Astrocyte (in vitro differentiated cells and primary cell): ENCODE results near the gene ALPP. TPM values are rescaled to one million over a fixed set of nuclear protein-coding genes. Genes with fewer than 3 reads are reported as not detected.
A peak's percentile ranks its signal among the peaks of the same experiment; 100 is the strongest.
"Not testable (repeated sequence)": the region's sequence is repeated elsewhere in the genome, so short reads cannot be mapped to it uniquely, and the experiment has no call there.

Source experiments
- DNase-seq: peaks from one replicate; pipeline ENCODE4 v3.0.0-alpha.2; 2010; ENCODE audit warnings: low read depth
- FAIRE-seq: peaks from 2 replicates; lab custom pipeline; 2011; peaks lifted over from hg19 to GRCh38; lab: Jason Lieb, UNC
- H2AFZ ChIP-seq: 2 replicates; pipeline ENCODE4 v1.6.0; 2012; ENCODE audit warnings: low read depth, low read length, inconsistent platforms
- H3K27ac ChIP-seq: 2 replicates; pipeline ENCODE4 v1.5.1; 2011; ENCODE audit warnings: low read depth, low read length, inconsistent platforms
- H3K27me3 ChIP-seq: 2 replicates; pipeline ENCODE4 v1.6.0; 2011; ENCODE audit warnings: low read length, inconsistent platforms; ENCODE audit not compliant: insufficient read depth
- H3K36me3 ChIP-seq: 2 replicates; pipeline ENCODE4 v1.5.1; 2011; ENCODE audit warnings: low read length, inconsistent platforms; ENCODE audit not compliant: insufficient read depth
- H3K4me1 ChIP-seq: 2 replicates; pipeline ENCODE4 v1.5.1; 2011; ENCODE audit warnings: low read length, inconsistent platforms; ENCODE audit not compliant: insufficient read depth
- H3K4me2 ChIP-seq: 2 replicates; pipeline ENCODE4 v1.6.0; 2012; ENCODE audit warnings: low read length, inconsistent platforms
- H3K4me3 ChIP-seq: 2 replicates; pipeline ENCODE4 v1.5.1; 2011; ENCODE audit warnings: low read depth, mild to moderate bottlenecking, low read length, inconsistent platforms; ENCODE audit not compliant: insufficient read depth
- H3K79me2 ChIP-seq: 2 replicates; pipeline ENCODE4 v1.6.0; 2012; ENCODE audit warnings: mild to moderate bottlenecking, low read length, inconsistent platforms; ENCODE audit not compliant: insufficient read depth
- H3K9ac ChIP-seq: 2 replicates; pipeline ENCODE4 v1.6.0; 2012; ENCODE audit warnings: mild to moderate bottlenecking, low read length, inconsistent platforms
- H3K9me3 ChIP-seq: 2 replicates; pipeline ENCODE4 v1.5.1; 2012; ENCODE audit warnings: low read depth, mild to moderate bottlenecking, low read length, inconsistent platforms; ENCODE audit not compliant: insufficient read depth
- H4K20me1 ChIP-seq: 2 replicates; pipeline ENCODE4 v1.6.0; 2012; ENCODE audit warnings: low read length, inconsistent platforms; ENCODE audit not compliant: insufficient read depth
- H3K27ac Mint-ChIP-seq: one replicate; pipeline ENCODE4 v1.8.0; 2021; ENCODE audit warnings: mild to moderate bottlenecking, mixed read lengths; ENCODE audit not compliant: unreplicated experiment
- H3K27me3 Mint-ChIP-seq: one replicate; pipeline ENCODE4 v1.8.0; 2021; ENCODE audit warnings: low read depth, mixed read lengths; ENCODE audit not compliant: unreplicated experiment
- H3K36me3 Mint-ChIP-seq: one replicate; pipeline ENCODE4 v1.8.0; 2021; ENCODE audit warnings: low read depth, mixed read lengths; ENCODE audit not compliant: unreplicated experiment
- H3K4me1 Mint-ChIP-seq: one replicate; pipeline ENCODE4 v1.8.0; 2021; ENCODE audit warnings: low read depth, mixed read lengths; ENCODE audit not compliant: unreplicated experiment
- H3K4me3 Mint-ChIP-seq: one replicate; pipeline ENCODE4 v1.8.0; 2021; ENCODE audit warnings: mild to moderate bottlenecking, moderate library complexity, mixed read lengths; ENCODE audit not compliant: unreplicated experiment
- H3K9me3 Mint-ChIP-seq: one replicate; pipeline ENCODE4 v1.8.0; 2021; ENCODE audit warnings: mild to moderate bottlenecking, mixed read lengths; ENCODE audit not compliant: unreplicated experiment
- EZH2 ChIP-seq: IDR thresholded peaks from 2 replicates; pipeline ENCODE4 v1.6.1; 2012; ENCODE audit warnings: mild to moderate bottlenecking, low read length, inconsistent platforms; ENCODE audit not compliant: insufficient read depth
- total RNA-seq: library from RNA; stranded (reverse); gene quantifications from 2 replicates; pipeline ENCODE4 v1.2.1, GENCODE V29; 2021
- TF ChIP-seq, protein P1 (sequence below): IDR thresholded peaks from 2 replicates; pipeline ENCODE4 v1.5.1; 2011; ENCODE audit warnings: low read depth, mild to moderate bottlenecking, inconsistent platforms, low read length, moderate library complexity; ENCODE audit not compliant: insufficient read depth

The ALPP gene
- total RNA-seq, 1 donor from 2014 or later: 0.32 TPM

DNA sequence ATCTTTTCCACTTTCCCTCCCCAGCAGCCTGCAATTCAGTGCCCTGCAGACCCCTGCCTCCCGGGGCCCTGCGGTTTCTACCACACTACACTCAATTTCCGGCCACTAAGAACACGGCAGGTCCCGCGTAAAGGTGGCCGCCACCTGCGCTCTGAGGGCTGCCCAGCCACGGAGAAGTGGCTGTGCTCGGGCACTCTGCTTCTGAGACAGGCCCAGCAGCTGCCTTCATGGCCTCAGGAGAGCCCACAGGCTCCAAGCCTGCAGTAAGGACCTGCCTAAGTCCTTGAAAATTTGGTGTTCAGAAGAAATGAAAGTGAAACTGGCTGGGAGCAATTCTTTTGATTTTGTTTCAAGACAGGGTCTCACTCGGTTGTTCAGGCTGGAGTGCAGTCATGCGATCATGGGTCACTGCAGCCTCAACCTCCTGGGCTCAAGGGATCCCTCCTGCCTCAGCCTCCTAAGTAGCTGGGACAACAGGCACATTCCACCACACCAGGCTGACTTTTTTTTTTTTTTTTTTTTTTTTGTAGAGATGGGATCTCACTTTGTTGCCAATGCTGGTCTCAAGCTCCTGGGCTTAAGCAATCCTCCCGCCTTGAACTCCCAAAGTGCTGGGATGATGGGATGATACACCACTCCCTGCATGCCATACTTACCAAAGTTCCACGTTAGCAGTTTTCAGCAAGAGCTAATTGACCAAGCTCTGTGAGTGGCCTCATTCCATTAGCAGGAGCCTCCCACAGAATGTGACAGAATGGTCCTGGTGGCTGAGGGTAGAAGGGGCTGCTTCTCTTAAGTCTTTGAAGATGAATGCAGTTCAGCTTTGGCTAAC is 14.6 kb upstream of the ALPP start:
- DNase-seq: no peak
- peak overlapping the region; percentile 72 for H3K27ac Mint-ChIP-seq
- no peak overlapping the region for H2AFZ ChIP-seq
- peaks cover 11% of the 10 kb centered on the region for H3K4me1 Mint-ChIP-seq
- no peak overlapping the region for H3K4me3 ChIP-seq
- no peak overlapping the region for H3K27ac ChIP-seq
- H3K27me3 Mint-ChIP-seq: peaks cover 4% of the 10 kb centered on the region
- no peaks in the 10 kb centered on the region for H3K36me3 ChIP-seq
- no peak overlapping the region for H3K9ac ChIP-seq
- no peak for FAIRE-seq
- no peak for TF ChIP-seq EZH2
- TF ChIP-seq, protein P1, sequence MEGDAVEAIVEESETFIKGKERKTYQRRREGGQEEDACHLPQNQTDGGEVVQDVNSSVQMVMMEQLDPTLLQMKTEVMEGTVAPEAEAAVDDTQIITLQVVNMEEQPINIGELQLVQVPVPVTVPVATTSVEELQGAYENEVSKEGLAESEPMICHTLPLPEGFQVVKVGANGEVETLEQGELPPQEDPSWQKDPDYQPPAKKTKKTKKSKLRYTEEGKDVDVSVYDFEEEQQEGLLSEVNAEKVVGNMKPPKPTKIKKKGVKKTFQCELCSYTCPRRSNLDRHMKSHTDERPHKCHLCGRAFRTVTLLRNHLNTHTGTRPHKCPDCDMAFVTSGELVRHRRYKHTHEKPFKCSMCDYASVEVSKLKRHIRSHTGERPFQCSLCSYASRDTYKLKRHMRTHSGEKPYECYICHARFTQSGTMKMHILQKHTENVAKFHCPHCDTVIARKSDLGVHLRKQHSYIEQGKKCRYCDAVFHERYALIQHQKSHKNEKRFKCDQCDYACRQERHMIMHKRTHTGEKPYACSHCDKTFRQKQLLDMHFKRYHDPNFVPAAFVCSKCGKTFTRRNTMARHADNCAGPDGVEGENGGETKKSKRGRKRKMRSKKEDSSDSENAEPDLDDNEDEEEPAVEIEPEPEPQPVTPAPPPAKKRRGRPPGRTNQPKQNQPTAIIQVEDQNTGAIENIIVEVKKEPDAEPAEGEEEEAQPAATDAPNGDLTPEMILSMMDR: no peak
- H3K4me1 ChIP-seq: peaks cover 5% of the 10 kb centered on the region
- no peaks in the 10 kb centered on the region for H4K20me1 ChIP-seq
- H3K79me2 ChIP-seq: no peaks in the 10 kb centered on the region
- H3K9me3 Mint-ChIP-seq: peaks cover 3% of the 10 kb centered on the region
- H3K27me3 ChIP-seq: no peaks in the 10 kb centered on the region
- H3K4me3 Mint-ChIP-seq: no peak overlapping the region
- no peak overlapping the region for H3K4me2 ChIP-seq
- H3K9me3 ChIP-seq: no peaks in the 10 kb centered on the region
- no peaks in the 10 kb centered on the region for H3K36me3 Mint-ChIP-seq

DNA sequence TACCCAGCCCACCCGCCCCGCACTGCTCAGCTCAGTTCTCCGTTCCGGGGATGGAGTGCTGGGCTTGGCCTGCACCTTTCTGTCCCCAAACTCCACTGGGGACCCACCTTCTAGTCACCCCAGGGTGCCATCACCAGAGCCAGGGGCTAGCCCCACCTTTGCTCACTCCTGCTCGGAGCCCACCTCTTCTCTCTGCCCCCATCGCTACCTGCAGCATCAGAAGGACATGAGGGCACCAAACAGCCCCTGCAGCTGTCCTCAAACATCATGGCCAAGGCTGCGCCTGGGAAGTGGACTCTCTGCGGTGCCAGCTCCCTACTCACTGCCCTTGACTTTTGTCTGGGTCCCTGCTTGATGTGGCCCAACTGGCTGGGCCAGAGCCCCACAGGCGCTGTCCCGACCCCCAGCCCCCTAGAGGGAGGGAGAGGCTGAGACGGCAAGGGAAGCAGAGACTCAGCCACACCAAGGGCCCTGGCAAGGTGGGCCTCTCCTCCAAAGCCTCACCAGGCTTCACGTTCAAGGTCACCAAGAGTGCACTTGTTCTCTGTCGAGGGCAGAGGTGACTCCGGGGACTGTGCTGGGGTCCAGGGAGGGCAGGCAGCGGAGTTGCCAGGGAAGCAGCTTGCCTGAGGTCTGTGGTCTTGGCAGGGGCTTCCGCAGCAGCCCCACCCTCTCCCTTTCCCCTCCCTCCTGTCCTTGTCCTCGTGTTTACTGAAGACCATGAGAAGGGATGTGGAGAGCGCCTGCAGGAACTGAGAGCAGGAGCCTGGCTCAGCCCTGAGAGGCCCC is 13.6 kb upstream of the ALPP start:
- not testable (repeated sequence) for H3K36me3 ChIP-seq, H3K27ac ChIP-seq, H3K4me3 ChIP-seq, H4K20me1 ChIP-seq, DNase-seq, H3K9me3 ChIP-seq, H3K9me3 Mint-ChIP-seq, H3K79me2 ChIP-seq, H3K9ac ChIP-seq, H3K4me2 ChIP-seq, H3K27ac Mint-ChIP-seq, H2AFZ ChIP-seq, H3K4me1 ChIP-seq, H3K27me3 Mint-ChIP-seq, H3K36me3 Mint-ChIP-seq, FAIRE-seq, H3K27me3 ChIP-seq
- Mint-ChIP-seq H3K4me3 (peak overlapping the region; percentile 54), H3K4me1 (peaks cover 11% of the 10 kb centered on the region)

DNA sequence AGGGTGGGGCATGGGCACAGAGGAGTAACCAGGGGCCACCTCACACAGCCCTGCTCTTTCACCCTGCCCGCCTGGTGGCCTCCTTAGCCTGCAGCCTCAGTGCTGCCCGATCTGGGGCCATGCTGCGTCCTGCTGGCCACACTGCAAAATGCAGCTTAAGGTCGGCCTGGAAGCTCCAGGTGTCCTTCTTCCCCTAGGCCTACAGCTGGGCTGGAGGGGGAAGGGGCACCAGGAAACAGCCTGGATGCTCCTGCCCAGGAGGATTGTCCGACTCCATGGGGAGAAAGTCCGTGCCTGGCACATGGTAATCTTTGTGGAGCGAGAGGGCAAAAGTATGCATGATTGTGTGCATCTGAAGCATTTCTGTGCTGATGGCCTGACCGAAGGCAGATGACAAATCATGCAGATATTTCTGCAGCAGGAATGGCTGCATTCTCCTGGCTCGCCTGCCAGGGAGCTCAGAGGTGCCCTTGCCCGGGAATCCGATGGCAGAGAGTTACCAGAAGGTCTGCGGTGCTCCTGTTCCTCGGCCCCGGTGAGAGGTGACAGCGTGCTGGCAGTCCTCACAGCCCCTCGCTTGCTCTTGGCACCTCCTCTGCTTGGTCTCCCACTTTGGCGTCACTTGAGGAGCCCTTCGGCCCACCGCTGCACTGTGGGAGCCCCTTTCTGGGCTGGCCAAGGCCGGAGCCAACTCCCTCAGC is 12.8 kb upstream of the ALPP start:
- H3K9ac ChIP-seq: no peak overlapping the region
- H3K4me3 Mint-ChIP-seq: no peak overlapping the region
- H3K27ac Mint-ChIP-seq: no peak overlapping the region
- DNase-seq (peak; percentile 42), FAIRE-seq (no peak)
- no peak overlapping the region for H3K4me2 ChIP-seq
- H4K20me1 ChIP-seq: no peaks in the 10 kb centered on the region
- peaks cover 5% of the 10 kb centered on the region for H3K27me3 Mint-ChIP-seq
- no peaks in the 10 kb centered on the region for H3K79me2 ChIP-seq
- no peak overlapping the region for H3K4me3 ChIP-seq
- TF ChIP-seq, protein P1: peak; percentile 26
- no peak for TF ChIP-seq EZH2
- H3K27me3 ChIP-seq: peaks cover 3% of the 10 kb centered on the region
- H3K9me3 ChIP-seq: no peaks in the 10 kb centered on the region
- no peak overlapping the region for H3K27ac ChIP-seq
- H3K36me3 ChIP-seq: no peaks in the 10 kb centered on the region
- H2AFZ ChIP-seq: no peak overlapping the region
- peaks cover 11% of the 10 kb centered on the region for H3K4me1 Mint-ChIP-seq
- no peaks in the 10 kb centered on the region for H3K36me3 Mint-ChIP-seq
- H3K4me1 ChIP-seq: peaks cover 5% of the 10 kb centered on the region
- H3K9me3 Mint-ChIP-seq: peaks cover 3% of the 10 kb centered on the region

DNA sequence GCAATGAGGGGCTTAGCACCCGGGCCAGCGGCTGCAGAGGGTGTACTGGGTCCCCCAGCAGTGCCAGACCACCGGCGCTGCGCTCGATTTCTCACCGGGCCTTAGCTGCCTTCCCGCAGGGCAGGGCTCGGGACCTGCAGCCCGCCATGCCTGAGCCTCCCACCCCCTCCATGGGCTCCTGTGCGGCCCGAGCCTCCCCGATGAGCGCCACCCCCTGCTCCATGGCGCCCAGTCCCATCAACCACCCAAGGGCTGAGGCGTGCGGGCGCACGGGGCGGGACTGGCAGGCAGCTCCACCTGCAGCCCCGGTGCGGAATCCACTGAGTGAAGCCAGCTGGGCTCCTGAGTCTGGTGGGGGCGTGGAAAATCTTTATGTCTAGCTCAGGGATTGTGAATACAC is 12.1 kb upstream of the ALPP start:
- H3K9me3 Mint-ChIP-seq, H3K79me2 ChIP-seq, H2AFZ ChIP-seq, H3K4me3 ChIP-seq, H3K4me1 ChIP-seq, FAIRE-seq, H3K27me3 ChIP-seq, H3K27me3 Mint-ChIP-seq, H3K27ac Mint-ChIP-seq, DNase-seq, H3K36me3 ChIP-seq, H3K4me2 ChIP-seq, H3K27ac ChIP-seq, H3K4me3 Mint-ChIP-seq, H4K20me1 ChIP-seq, H3K36me3 Mint-ChIP-seq, H3K9ac ChIP-seq, H3K9me3 ChIP-seq: not testable (repeated sequence)
- H3K4me1 Mint-ChIP-seq: peaks cover 11% of the 10 kb centered on the region
